Neural crest cell (in vitro differentiated cells): ENCODE results near the gene RHBDL3. TPM values are rescaled to one million over a fixed set of nuclear protein-coding genes. Genes with fewer than 3 reads are reported as not detected.
A peak's percentile ranks its signal among the peaks of the same experiment; 100 is the strongest.

ENCODE experiments used
- DNase-seq: peaks from one replicate; pipeline ENCODE4 v3.0.0; 2021; ENCODE audit warnings: low read depth, mixed read lengths, low spot score
- H3K27ac Mint-ChIP-seq: one replicate; pipeline ENCODE4 v1.8.0; 2021; ENCODE audit warnings: mild to moderate bottlenecking, mixed read lengths; ENCODE audit not compliant: unreplicated experiment
- H3K27me3 Mint-ChIP-seq: 2 replicates; pipeline ENCODE4 v1.8.0; 2021; ENCODE audit warnings: low read depth, mild to moderate bottlenecking, mixed read lengths
- H3K36me3 Mint-ChIP-seq: 2 replicates; pipeline ENCODE4 v1.8.0; 2021; ENCODE audit warnings: low read depth, mild to moderate bottlenecking, mixed read lengths
- H3K4me1 Mint-ChIP-seq: 2 replicates; pipeline ENCODE4 v1.8.0; 2021; ENCODE audit warnings: mixed read lengths
- H3K4me3 Mint-ChIP-seq: one replicate; pipeline ENCODE4 v1.8.0; 2021; ENCODE audit warnings: mild to moderate bottlenecking, mixed read lengths
- H3K9me3 Mint-ChIP-seq: 2 replicates; pipeline ENCODE4 v1.8.0; 2021; ENCODE audit warnings: mixed read lengths
- CTCF ChIP-seq: fragments of 200-600 bp; sonication (generic); conservative IDR thresholded peaks from 2 replicates; pipeline ENCODE4 v1.5.0; 2021; ENCODE audit warnings: antibody characterized with exemption, mild to moderate bottlenecking
- long read RNA-seq: library from polyadenylated mRNA; unstranded; transcript quantifications from one replicate; pipeline ENCODE4 v2.0.0, GENCODE V29; 2020
- total RNA-seq: library from RNA; stranded (reverse); gene quantifications from 2 replicates; pipeline ENCODE4 v1.2.1, GENCODE V29; 2021

The RHBDL3 gene, protein sequence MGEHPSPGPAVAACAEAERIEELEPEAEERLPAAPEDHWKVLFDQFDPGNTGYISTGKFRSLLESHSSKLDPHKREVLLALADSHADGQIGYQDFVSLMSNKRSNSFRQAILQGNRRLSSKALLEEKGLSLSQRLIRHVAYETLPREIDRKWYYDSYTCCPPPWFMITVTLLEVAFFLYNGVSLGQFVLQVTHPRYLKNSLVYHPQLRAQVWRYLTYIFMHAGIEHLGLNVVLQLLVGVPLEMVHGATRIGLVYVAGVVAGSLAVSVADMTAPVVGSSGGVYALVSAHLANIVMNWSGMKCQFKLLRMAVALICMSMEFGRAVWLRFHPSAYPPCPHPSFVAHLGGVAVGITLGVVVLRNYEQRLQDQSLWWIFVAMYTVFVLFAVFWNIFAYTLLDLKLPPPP
- total RNA-seq: 17.7 and 18.7 TPM in 2 replicates
- long read RNA-seq, partial matches to known transcripts: 0 of 2 reads
- long read RNA-seq, other reads (novel, unspliced or antisense): 2 of 2 reads

DNA sequence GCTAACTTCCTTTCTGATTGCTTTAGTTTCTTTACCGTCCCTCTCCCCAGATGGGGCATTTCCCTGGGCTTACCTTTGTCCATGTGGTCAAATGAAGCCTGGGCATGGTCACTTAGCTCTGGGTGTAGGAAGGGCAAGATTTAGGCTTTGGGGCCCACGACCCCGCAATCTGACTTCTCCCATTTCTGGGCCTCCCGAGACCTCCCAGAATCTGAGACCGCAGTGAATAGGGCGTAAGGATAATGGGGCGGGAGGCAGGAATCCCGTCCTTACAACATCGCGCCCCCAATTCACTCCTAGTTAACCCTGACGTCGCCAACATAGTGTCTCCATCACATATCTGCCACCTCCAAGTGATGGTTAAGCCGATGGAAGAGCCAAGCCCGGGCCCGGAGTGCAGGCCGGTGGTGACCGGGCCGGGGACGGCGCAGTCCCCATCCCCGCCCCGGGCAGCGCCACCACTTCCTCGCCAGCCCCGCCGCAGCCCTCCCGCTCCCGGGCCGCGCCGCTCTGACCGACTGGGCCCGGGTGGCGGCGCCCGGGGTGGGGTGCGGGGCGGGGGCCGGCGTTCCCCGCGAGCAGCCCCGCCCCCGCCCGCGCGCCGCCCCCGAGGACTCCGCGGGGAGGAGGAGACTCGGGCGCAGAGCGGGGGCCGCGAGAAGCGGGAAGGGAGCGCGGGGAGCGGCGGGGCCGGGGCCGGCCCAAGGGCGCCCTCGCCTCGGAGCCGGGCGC lies at the start of gene RHBDL3:
Gene RHBDL3, plus strand, starts transcription at position 641 of the 732 bp plus-strand sequence. CDS start 358 bp downstream, outside the sequence.
- H3K36me3 Mint-ChIP-seq: no peaks in the 10 kb centered on the region
- peaks cover 80% of the 10 kb centered on the region for H3K27me3 Mint-ChIP-seq
- TF ChIP-seq CTCF: no peak
- no peak within 1 kb of the TSS for H3K27ac Mint-ChIP-seq
- peak within 1 kb of the TSS; percentile 91 for H3K4me3 Mint-ChIP-seq
- peaks cover 49% of the 10 kb centered on the region for H3K4me1 Mint-ChIP-seq
- no peak for DNase-seq
- H3K9me3 Mint-ChIP-seq: no peaks in the 10 kb centered on the region

GRCh38 chr17:32222621-32223020 lies 43.0 kb upstream of the RHBDL3 start:
- DNase-seq: no peak
- Mint-ChIP-seq H3K9me3 (no peaks in the 10 kb centered on the region), H3K4me3 (no peak overlapping the region), H3K27ac (no peak overlapping the region), H3K4me1 (no peaks in the 10 kb centered on the region), H3K36me3 (no peaks in the 10 kb centered on the region), H3K27me3 (no peaks in the 10 kb centered on the region)
- TF ChIP-seq CTCF: no peak

GRCh38 chr17:32223703-32224102 lies 41.9 kb upstream of the RHBDL3 start:
- Mint-ChIP-seq H3K9me3 (no peaks in the 10 kb centered on the region), H3K4me1 (peaks cover 8% of the 10 kb centered on the region), H3K27me3 (no peaks in the 10 kb centered on the region), H3K27ac (no peak overlapping the region), H3K36me3 (no peaks in the 10 kb centered on the region), H3K4me3 (no peak overlapping the region)
- TF ChIP-seq CTCF: no peak
- no peak for DNase-seq

- TF ChIP-seq CTCF: no peak
- Mint-ChIP-seq H3K4me1 (peaks cover 8% of the 10 kb centered on the region), H3K4me3 (no peak overlapping the region), H3K9me3 (no peaks in the 10 kb centered on the region), H3K27me3 (no peaks in the 10 kb centered on the region), H3K36me3 (no peaks in the 10 kb centered on the region), H3K27ac (no peak overlapping the region)
- DNase-seq: no peak
Measured at GRCh38 chr17:32226886-32227285, 38.7 kb upstream of the RHBDL3 start.

GRCh38 chr17:32227910-32228309 lies 37.7 kb upstream of the RHBDL3 start:
- Mint-ChIP-seq H3K36me3 (no peaks in the 10 kb centered on the region), H3K4me3 (no peak overlapping the region), H3K4me1 (peaks cover 8% of the 10 kb centered on the region), H3K9me3 (no peaks in the 10 kb centered on the region), H3K27me3 (no peaks in the 10 kb centered on the region), H3K27ac (no peak overlapping the region)
- DNase-seq: no peak
- no peak for TF ChIP-seq CTCF
